ENCODE measurements around the gene EXOC3L2. TPM values are rescaled to one million over a fixed set of nuclear protein-coding genes. Genes with fewer than 3 reads are reported as not detected.
A peak's percentile ranks its signal among the peaks of the same experiment; 100 is the strongest.

Gene EXOC3L2
- polyA plus RNA-seq, 1 of the 3 experiments (the other 2 are of a cell fraction) = 0.02 TPM

- ChIA-PET POLR2A (no interaction called here), CTCF (no interaction called here)
Observed at GRCh38 chr19:45217957-45218334, 27.3 kb downstream of the EXOC3L2 start.

More at GRCh38 chr19:45217957-45218334, 27.3 kb downstream of the EXOC3L2 start:
- no peaks in the 10 kb centered on the region for H4K20me1 ChIP-seq (ENCODE audit: insufficient read depth)
- peak overlapping the region in 1 of 2 experiments; percentile 38; a peak in 1 of 4 replicates for H3K4me3 ChIP-seq (ENCODE audit: low read depth in 2 of 2, low read length in 1 of 2)
- no peaks in the 10 kb centered on the region for H3K79me2 ChIP-seq (ENCODE audit: insufficient read depth)
- H3K9ac ChIP-seq = no peak overlapping the region
- no peaks in the 10 kb centered on the region for H3K36me3 ChIP-seq (replicated peaks in 1 of 2; ENCODE audit: control insufficient read depth in 1 of 2, insufficient read depth in 2 of 2, low read length in 1 of 2)
- no peaks in the 10 kb centered on the region for H3F3A ChIP-seq (replicated peaks; ENCODE audit: insufficient read depth)
- no peaks in the 10 kb centered on the region for H3K9me3 ChIP-seq
- no peaks in the 10 kb centered on the region for H3K9me2 ChIP-seq
- H3K27me3 ChIP-seq (ENCODE audit: insufficient read depth) = peaks cover 48% of the 10 kb centered on the region
- H3K4me1 ChIP-seq (ENCODE audit: control insufficient read depth in 1 of 2, insufficient read depth in 2 of 2, low read depth in 1 of 2, low read length in 1 of 2) = peaks cover 0 to 6% of the 10 kb centered on the region in 2 experiments; a peak in 1 of 4 replicates
- no peak overlapping the region for H2AFZ ChIP-seq (ENCODE audit: low read depth)
- H3K27ac ChIP-seq (ENCODE audit: low read depth in 2 of 2, low read length in 1 of 2) = no peak overlapping the region
- WGBS (ENCODE audit: low lambda C conversion rate) = 34% methylated on average over 14 of the region's 14 CpGs
- peak overlapping the region; percentile 69; the same call in 1 of the 2 replicates for H3K4me2 ChIP-seq
- no peak for TF ChIP-seq USF2 (IDR thresholded peaks at IDR 0.05; ENCODE audit: borderline replicate concordance, low read depth, low read length)
- no peak for TF ChIP-seq RFX5 (IDR thresholded peaks at IDR 0.05; ENCODE audit: low read length)
- no peak for TF ChIP-seq REST (IDR thresholded peaks at IDR 0.05; ENCODE audit: low read depth, low read length)
- TF ChIP-seq GABPA (IDR thresholded peaks at IDR 0.05; ENCODE audit: low read depth) = no peak
- no peak for TF ChIP-seq ELF1 (IDR thresholded peaks at IDR 0.05)
- TF ChIP-seq FOSL2 (IDR thresholded peaks at IDR 0.05; ENCODE audit: borderline replicate concordance, low read depth) = no peak
- TF ChIP-seq SMC3 (IDR thresholded peaks at IDR 0.05; ENCODE audit: low read depth, low read length) = no peak
- TF ChIP-seq MXI1 (IDR thresholded peaks at IDR 0.05; ENCODE audit: low read depth, low read length) = no peak
- no peak for TF ChIP-seq MAX (IDR thresholded peaks at IDR 0.05; ENCODE audit: low read depth)
- TF ChIP-seq TEAD4 (IDR thresholded peaks at IDR 0.05; ENCODE audit: borderline replicate concordance, insufficient read depth) = no peak
- TF ChIP-seq CHD2 (IDR thresholded peaks at IDR 0.05; ENCODE audit: low read length, partially characterized antibody) = no peak
- no peak for TF ChIP-seq GATA2 (CRISPR knock-in tag; IDR thresholded peaks at IDR 0.05)
- no peak for TF ChIP-seq EP300 (IDR thresholded peaks at IDR 0.05; ENCODE audit: borderline replicate concordance in 1 of 2, low read depth in 1 of 2, low read length in 1 of 2)
- TF ChIP-seq POLR2AphosphoS5 (IDR thresholded peaks at IDR 0.05; ENCODE audit: low read depth, low read length) = no peak
- no peak for TF ChIP-seq PBX3 (IDR thresholded peaks at IDR 0.05)
- TF ChIP-seq TAF1 (IDR thresholded peaks at IDR 0.05; ENCODE audit: borderline replicate concordance, low read depth, low read length) = no peak
- no peak for TF ChIP-seq IRF3 (IDR thresholded peaks at IDR 0.05; ENCODE audit: low read depth, low read length)
- TF ChIP-seq RXRA (IDR thresholded peaks at IDR 0.05; ENCODE audit: borderline replicate concordance, low read depth) = no peak
- no peak for DNase-seq
